IMR-90 (cell line): Measurements from ENCODE around the gene SEMA5A. TPM values are rescaled to one million over a fixed set of nuclear protein-coding genes. Genes with fewer than 3 reads are reported as not detected.

Source experiments
- ATAC-seq: fragments of 200-7000 bp; cut with Tn5 transposase; 2 replicates; pipeline ENCODE4 v1.9.1; 2020; ENCODE audit warnings: low read depth, mild to moderate bottlenecking, moderate library complexity
- BruUV-seq: library from RNA; stranded (reverse); fragments of 400-500 nt; replicated peaks from 2 replicates; lab custom pipeline; 2021; lab: Mats Ljungman, UMichigan
- CTCF ChIA-PET: fragments of 300-600 bp; formaldehyde crosslinking; extraction: SDS; loops from one replicate; lab custom pipeline; 2021; ENCODE audit warnings: antibody characterized with exemption; lab: Yijun Ruan, JAX
- POLR2A ChIA-PET: fragments of 300-600 bp; sonication (Branson Sonifier 250); formaldehyde crosslinking; loops from one replicate; lab custom pipeline; 2022; ENCODE audit warnings: antibody characterized with exemption; ENCODE audit not compliant: unreplicated experiment; lab: Charles Lee
- DNase-seq: peaks from one replicate; pipeline ENCODE4 v3.0.0; 2013
- H2AFZ ChIP-seq: replicated peaks from 2 replicates; pipeline ENCODE3; 2013; ENCODE audit warnings: low read length, mild to moderate bottlenecking; ENCODE audit not compliant: poor library complexity
- H2AK5ac ChIP-seq: 2 replicates; pipeline ENCODE4 v1.6.1; 2013; ENCODE audit warnings: low read depth, low read length, inconsistent platforms
- H2AK9ac ChIP-seq: replicated peaks from 2 replicates; pipeline ENCODE3; 2013; ENCODE audit warnings: mild to moderate bottlenecking, low read depth, low read length, moderate library complexity; ENCODE audit not compliant: poor library complexity
- H2BK120ac ChIP-seq: 2 replicates; pipeline ENCODE4 v1.6.1; 2013; ENCODE audit warnings: low read depth, low read length, inconsistent platforms
- H2BK15ac ChIP-seq: 3 replicates; pipeline ENCODE4 v1.6.1; 2013; ENCODE audit warnings: low read depth, low read length, inconsistent platforms
- H2BK20ac ChIP-seq: 2 replicates; pipeline ENCODE4 v1.6.1; 2013; ENCODE audit warnings: low read depth, mild to moderate bottlenecking, inconsistent platforms, low read length, moderate library complexity
- H2BK5ac ChIP-seq: 2 replicates; pipeline ENCODE4 v1.6.1; 2013; ENCODE audit warnings: mild to moderate bottlenecking, low read depth, low read length, inconsistent platforms; ENCODE audit not compliant: poor library complexity, severe bottlenecking
- H3K14ac ChIP-seq: replicated peaks from 2 replicates; pipeline ENCODE4 v1.6.1; 2013; ENCODE audit warnings: low read depth, low read length, inconsistent platforms
- H3K18ac ChIP-seq: 2 replicates; pipeline ENCODE4 v1.6.1; 2013; ENCODE audit warnings: low read depth, low read length, control low read depth
- H3K23ac ChIP-seq: 2 replicates; pipeline ENCODE4 v1.6.1; 2013; ENCODE audit warnings: low read depth, low read length, inconsistent platforms
- H3K27ac ChIP-seq: 2 replicates; pipeline ENCODE4 v1.5.1; 2013; ENCODE audit warnings: mild to moderate bottlenecking, control low read depth, low read length; ENCODE audit not compliant: insufficient read depth
- H3K27me3 ChIP-seq: 2 replicates; pipeline ENCODE4 v1.6.1; 2013; ENCODE audit warnings: low read length; ENCODE audit not compliant: control insufficient read depth, insufficient read depth
- H3K36me3 ChIP-seq: 2 replicates; pipeline ENCODE4 v1.6.1; 2013; ENCODE audit warnings: low read length, mixed read lengths; ENCODE audit not compliant: control insufficient read depth, insufficient read depth
- H3K4ac ChIP-seq: 2 replicates; pipeline ENCODE4 v1.6.1; 2013; ENCODE audit warnings: low read depth, low read length, inconsistent platforms
- H3K4me1 ChIP-seq: 2 replicates; pipeline ENCODE4 v1.6.1; 2013; ENCODE audit warnings: low read length, mixed read lengths; ENCODE audit not compliant: control insufficient read depth, insufficient read depth
- H3K4me2 ChIP-seq: 2 replicates; pipeline ENCODE4 v1.6.1; 2013; ENCODE audit warnings: low read depth, mild to moderate bottlenecking, control low read depth, low read length, moderate library complexity
- H3K4me3 ChIP-seq: 2 replicates; pipeline ENCODE4 v1.5.1; 2013; ENCODE audit warnings: low read depth, mild to moderate bottlenecking, control low read depth, low read length, moderate library complexity; ENCODE audit not compliant: insufficient read depth
- H3K56ac ChIP-seq: 2 replicates; pipeline ENCODE4 v1.6.1; 2013; ENCODE audit warnings: low read length, inconsistent platforms; ENCODE audit not compliant: insufficient read depth; ENCODE audit errors: extremely low read depth
- H3K79me1 ChIP-seq, 2 experiments: 2 replicates each; pipeline ENCODE4 v1.6.1; 2013; ENCODE audit warnings: low read length in 2 of 2, inconsistent platforms in 1 of 2, low read depth in 1 of 2
- H3K9ac ChIP-seq: 2 replicates; pipeline ENCODE4 v1.6.1; 2013; ENCODE audit warnings: low read depth, low read length, control low read depth
- H3K9me1 ChIP-seq: 2 replicates; pipeline ENCODE4 v1.6.1; 2013; ENCODE audit warnings: low read length, inconsistent platforms; ENCODE audit not compliant: insufficient read depth
- H3K9me3 ChIP-seq: 2 replicates; pipeline ENCODE4 v1.6.1; 2013; ENCODE audit warnings: low read length; ENCODE audit not compliant: control insufficient read depth, insufficient read depth
- H4K20me1 ChIP-seq: 2 replicates; pipeline ENCODE4 v1.6.1; 2013; ENCODE audit warnings: low read length, inconsistent platforms; ENCODE audit not compliant: insufficient read depth
- H4K5ac ChIP-seq: 2 replicates; pipeline ENCODE4 v1.6.1; 2013; ENCODE audit warnings: mild to moderate bottlenecking, low read depth, low read length, control low read depth
- H4K8ac ChIP-seq, 2 experiments: 2 replicates each; pipeline ENCODE4 v1.6.1; 2013; ENCODE audit warnings: low read depth in 2 of 2, low read length in 2 of 2, control low read depth in 1 of 2, inconsistent platforms in 1 of 2
- H4K91ac ChIP-seq: 2 replicates; pipeline ENCODE4 v1.6.1; 2013; ENCODE audit warnings: low read depth, low read length, inconsistent platforms; ENCODE audit not compliant: insufficient read depth
- BHLHE40 ChIP-seq: fragments of 150-350 bp; IDR thresholded peaks from 2 replicates; pipeline ENCODE4 v1.6.1; 2016; ENCODE audit warnings: mild to moderate bottlenecking, low read depth, low read length
- CEBPB ChIP-seq: IDR thresholded peaks from 2 replicates; pipeline ENCODE4 v1.6.1; 2012; ENCODE audit warnings: low read depth, low read length, improper control_type of control experiment
- CHD1 ChIP-seq: IDR thresholded peaks from 2 replicates; pipeline ENCODE4 v1.6.1; 2012; ENCODE audit warnings: low read depth, low read length, improper control_type of control experiment
- ELK1 ChIP-seq: fragments of 150-350 bp; IDR thresholded peaks from 2 replicates; pipeline ENCODE4 v1.6.1; 2016; ENCODE audit warnings: low read depth, mild to moderate bottlenecking, low read length, moderate library complexity, borderline replicate concordance
- FOS ChIP-seq: fragments of 150-350 bp; IDR thresholded peaks from 2 replicates; pipeline ENCODE4 v1.6.1; 2016; ENCODE audit warnings: low read depth, low read length
- MAZ ChIP-seq: IDR thresholded peaks from 2 replicates; pipeline ENCODE4 v1.6.1; 2012; ENCODE audit warnings: low read depth, mild to moderate bottlenecking, low read length, improper control_type of control experiment, moderate library complexity, borderline replicate concordance
- MXI1 ChIP-seq: IDR thresholded peaks from 2 replicates; pipeline ENCODE4 v1.6.1; 2012; ENCODE audit warnings: low read depth, mild to moderate bottlenecking, low read length, moderate library complexity, borderline replicate concordance
- NFE2L2 ChIP-seq: fragments of 150-350 bp; IDR thresholded peaks from 2 replicates; pipeline ENCODE4 v1.6.1; 2016; ENCODE audit warnings: low read depth, mild to moderate bottlenecking, low read length
- POLR2A ChIP-seq: IDR thresholded peaks from 2 replicates; pipeline ENCODE4 v1.6.1; 2012; ENCODE audit warnings: mild to moderate bottlenecking, low read depth, low read length
- RAD21 ChIP-seq: IDR thresholded peaks from 2 replicates; pipeline ENCODE4 v1.6.1; 2012; ENCODE audit warnings: low read length, improper control_type of control experiment
- RCOR1 ChIP-seq: IDR thresholded peaks from 2 replicates; pipeline ENCODE4 v1.6.1; 2012; ENCODE audit warnings: mild to moderate bottlenecking, low read length, improper control_type of control experiment; ENCODE audit not compliant: insufficient replicate concordance
- RFX5 ChIP-seq: IDR thresholded peaks from 2 replicates; pipeline ENCODE4 v1.8.0; 2012; ENCODE audit warnings: low read depth, mild to moderate bottlenecking, low read length, moderate library complexity
- SMC3 ChIP-seq: fragments of 150-350 bp; IDR thresholded peaks from 2 replicates; pipeline ENCODE4 v1.6.1; 2016; ENCODE audit warnings: low read depth, mild to moderate bottlenecking, antibody characterized with exemption, low read length, moderate library complexity
- USF2 ChIP-seq: fragments of 150-350 bp; IDR thresholded peaks from 2 replicates; pipeline ENCODE4 v1.6.1; 2017; ENCODE audit warnings: mild to moderate bottlenecking, antibody characterized with exemption, low read length, low read depth
- WGBS, 2 experiments: methylation state at CpG; one replicate each; pipeline versions ENCODE4 v1.1.5 to v1.1.7; 2013; ENCODE audit warnings: missing lambda C conversion rate in 2 of 2; ENCODE audit not compliant: insufficient read length in 1 of 2; ENCODE audit errors: extremely low coverage in 2 of 2; 5-methylcytosine and 5-hydroxymethylcytosine counted together
- dilution Hi-C: fragments of 300-500 bp; cut with HindIII; formaldehyde crosslinking; loops from one replicate; pipeline ENCODE4 v1.14.3; 2018; ENCODE audit warnings: low sequenced_read_pairs; ENCODE audit not compliant: unreplicated experiment
- in situ Hi-C: fragments of 300-500 bp; cut with MboI; formaldehyde crosslinking; loops from 3 replicates; pipeline ENCODE4 v1.14.3; 2019; ENCODE audit warnings: low sequenced_read_pairs, inconsistent platforms, mixed read lengths
- intact Hi-C: fragments of 100-400 bp; cut with micrococcal nuclease; formaldehyde crosslinking; loops from 2 replicates; pipeline ENCODE4 v1.10.0; 2022
- polyA plus RNA-seq, 3 experiments: library from polyadenylated mRNA; depleted of rRNA; stranded (reverse); fragments of >200 nt; gene quantifications; 2 replicates each; pipeline ENCODE4 v1.2.3, GENCODE V29; 2012; ENCODE audit warnings: low replicate concordance in 1 of 3
- total RNA-seq: library from RNA; depleted of rRNA; stranded (reverse); fragments of >200 nt; gene quantifications from 2 replicates; pipeline ENCODE4 v1.2.3, GENCODE V29; 2012
- TF ChIP-seq, protein P1 (sequence below): conservative IDR thresholded peaks from 2 replicates; pipeline ENCODE4 v1.5.1; 2012; ENCODE audit warnings: mild to moderate bottlenecking, low read depth, low read length, improper control_type of control experiment

SEMA5A gene
- total and polyA plus RNA-seq, 2 of the 4 experiments (the other 2 are of a cell fraction) = 8.2 to 9.9 TPM

- Histone ChIP-seq H3K4me2 (no peak overlapping the region), H3K9me3 (no peaks in the 10 kb centered on the region), H3K14ac (peak overlapping the region; percentile 47), H3K23ac (no peak overlapping the region), H2AFZ (no peak overlapping the region), H2BK5ac (no peak overlapping the region), H3K9ac (no peak overlapping the region; the same call in 1 of the 2 replicates), H3K4ac (peak overlapping the region; percentile 21), H4K91ac (no peak overlapping the region; the same call in 1 of the 2 replicates), H4K20me1 (no peaks in the 10 kb centered on the region), H3K9me1 (peaks cover 11% of the 10 kb centered on the region), H2AK5ac (peak overlapping the region; percentile 13; the same call in 1 of the 2 replicates), H3K4me1 (peaks cover 10% of the 10 kb centered on the region), H3K4me3 (no peak overlapping the region), H2BK15ac (peak overlapping the region; percentile 55; the same call in 1 of the 3 replicates), H4K8ac (peak overlapping the region in 1 of 2 experiments; percentile 44; a peak in 2 of 4 replicates), H2BK120ac (peak overlapping the region; percentile 4; the same call in 1 of the 2 replicates), H2AK9ac (peak overlapping the region; percentile 74), H2BK20ac (peak overlapping the region; percentile 22; the same call in 1 of the 2 replicates), H4K5ac (no peak overlapping the region), H3K18ac (no peak overlapping the region), H3K27me3 (no peaks in the 10 kb centered on the region), H3K56ac (no peak overlapping the region), H3K27ac (peak overlapping the region; percentile 1; the same call in 1 of the 2 replicates), H3K36me3 (no peaks in the 10 kb centered on the region), H3K79me1 (peaks cover 0 to 32% of the 10 kb centered on the region in 2 experiments; a peak in 2 of 4 replicates)
- in situ Hi-C loops = no loop called here
- ChIA-PET CTCF (interaction anchor here (0.6 to 0.8 kb wide), 3 partner anchors 387 to 661 kb away, joined by 3 read pairs; no protein-coding TSS in a partner anchor), POLR2A (no interaction called here)
- DNase-seq = peak; percentile 83
- dilution Hi-C loops = no loop called here
- no CpG with 5 or more reads among the region's 2 CpGs for WGBS, 2 experiments
- no TSS peak for BruUV-seq
- ATAC-seq = peak; percentile 86
- intact Hi-C loops = loop anchor here (1.0 to 10.0 kb wide), 4 partner anchors 53 to 879 kb away; no protein-coding TSS in a partner anchor
- peak; percentile 94 for TF ChIP-seq CEBPB
- peak; percentile 80 for TF ChIP-seq SMC3
- no peak for TF ChIP-seq RCOR1
- no peak for TF ChIP-seq BHLHE40
- no peak for TF ChIP-seq NFE2L2
- TF ChIP-seq RAD21 = peak; percentile 86
- TF ChIP-seq FOS = no peak
- TF ChIP-seq USF2 = no peak
- TF ChIP-seq MXI1 = peak; percentile 57; the same call in 1 of the 2 replicates
- peak; percentile 25; the same call in 1 of the 2 replicates for TF ChIP-seq MAZ
- TF ChIP-seq, protein P1, sequence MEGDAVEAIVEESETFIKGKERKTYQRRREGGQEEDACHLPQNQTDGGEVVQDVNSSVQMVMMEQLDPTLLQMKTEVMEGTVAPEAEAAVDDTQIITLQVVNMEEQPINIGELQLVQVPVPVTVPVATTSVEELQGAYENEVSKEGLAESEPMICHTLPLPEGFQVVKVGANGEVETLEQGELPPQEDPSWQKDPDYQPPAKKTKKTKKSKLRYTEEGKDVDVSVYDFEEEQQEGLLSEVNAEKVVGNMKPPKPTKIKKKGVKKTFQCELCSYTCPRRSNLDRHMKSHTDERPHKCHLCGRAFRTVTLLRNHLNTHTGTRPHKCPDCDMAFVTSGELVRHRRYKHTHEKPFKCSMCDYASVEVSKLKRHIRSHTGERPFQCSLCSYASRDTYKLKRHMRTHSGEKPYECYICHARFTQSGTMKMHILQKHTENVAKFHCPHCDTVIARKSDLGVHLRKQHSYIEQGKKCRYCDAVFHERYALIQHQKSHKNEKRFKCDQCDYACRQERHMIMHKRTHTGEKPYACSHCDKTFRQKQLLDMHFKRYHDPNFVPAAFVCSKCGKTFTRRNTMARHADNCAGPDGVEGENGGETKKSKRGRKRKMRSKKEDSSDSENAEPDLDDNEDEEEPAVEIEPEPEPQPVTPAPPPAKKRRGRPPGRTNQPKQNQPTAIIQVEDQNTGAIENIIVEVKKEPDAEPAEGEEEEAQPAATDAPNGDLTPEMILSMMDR = peak; percentile 73
- no peak for TF ChIP-seq ELK1
- TF ChIP-seq RFX5 = peak; percentile 22; the same call in 1 of the 2 replicates
- TF ChIP-seq CHD1 = no peak
- no peak for TF ChIP-seq POLR2A
Observed at GRCh38 chr5:9156282-9156681, 389.6 kb downstream of the SEMA5A start.
